ENCODE data around the gene PYM1.

- TF ChIP-seq, protein P1, sequence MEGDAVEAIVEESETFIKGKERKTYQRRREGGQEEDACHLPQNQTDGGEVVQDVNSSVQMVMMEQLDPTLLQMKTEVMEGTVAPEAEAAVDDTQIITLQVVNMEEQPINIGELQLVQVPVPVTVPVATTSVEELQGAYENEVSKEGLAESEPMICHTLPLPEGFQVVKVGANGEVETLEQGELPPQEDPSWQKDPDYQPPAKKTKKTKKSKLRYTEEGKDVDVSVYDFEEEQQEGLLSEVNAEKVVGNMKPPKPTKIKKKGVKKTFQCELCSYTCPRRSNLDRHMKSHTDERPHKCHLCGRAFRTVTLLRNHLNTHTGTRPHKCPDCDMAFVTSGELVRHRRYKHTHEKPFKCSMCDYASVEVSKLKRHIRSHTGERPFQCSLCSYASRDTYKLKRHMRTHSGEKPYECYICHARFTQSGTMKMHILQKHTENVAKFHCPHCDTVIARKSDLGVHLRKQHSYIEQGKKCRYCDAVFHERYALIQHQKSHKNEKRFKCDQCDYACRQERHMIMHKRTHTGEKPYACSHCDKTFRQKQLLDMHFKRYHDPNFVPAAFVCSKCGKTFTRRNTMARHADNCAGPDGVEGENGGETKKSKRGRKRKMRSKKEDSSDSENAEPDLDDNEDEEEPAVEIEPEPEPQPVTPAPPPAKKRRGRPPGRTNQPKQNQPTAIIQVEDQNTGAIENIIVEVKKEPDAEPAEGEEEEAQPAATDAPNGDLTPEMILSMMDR (IDR thresholded peaks at IDR 0.05), result no peak
- TF ChIP-seq POLR2AphosphoS5 (IDR thresholded peaks at IDR 0.05), result no peak
Observed at GRCh38 chr12:55972456-55972855, 44.8 kb upstream of the PYM1 start.
